Heart right ventricle (tissue), 16 donors: Measurements from ENCODE around the gene SP100. TPM values are rescaled to one million over a fixed set of nuclear protein-coding genes. Genes with fewer than 3 reads are reported as not detected.
"Not testable (repeated sequence)": the region's sequence is repeated elsewhere in the genome, so short reads cannot be mapped to it uniquely, and the experiment has no call there.

Experiments used
- ATAC-seq, 8 donors: fragments of 200-7000 bp; cut with Tn5 transposase; one replicate each; pipeline ENCODE4 v1.9.1; 2020; ENCODE audit warnings: mild to moderate bottlenecking in 8 of 8, moderate library complexity in 8 of 8, moderate number of reproducible peaks in 1 of 8
- DNase-seq, 2 donors: peaks; one replicate each; pipeline ENCODE4 v3.0.0-alpha.2; 2020
- H3K27ac ChIP-seq, 10 donors: fragments of 200-600 bp; sonication (generic) in 2 of 10; one replicate each; pipeline versions ENCODE4 v1.5.0 to v1.8.0; 2020 to 2022; ENCODE audit warnings: mild to moderate bottlenecking in 3 of 10
- H3K27me3 ChIP-seq, 7 donors: fragments of 200-600 bp; one replicate each; pipeline ENCODE4 v1.8.0; 2021 to 2022; ENCODE audit warnings: mild to moderate bottlenecking in 2 of 7
- H3K36me3 ChIP-seq, 9 donors: fragments of 200-600 bp; sonication (generic) in 1 of 9; one replicate each; pipeline versions ENCODE4 v1.5.0 to v1.8.0; 2020 to 2022; ENCODE audit warnings: mild to moderate bottlenecking in 2 of 9
- H3K4me1 ChIP-seq, 9 donors: fragments of 200-600 bp; sonication (generic) in 1 of 9; one replicate each; pipeline versions ENCODE4 v1.5.0 to v1.8.0; 2020 to 2022; ENCODE audit warnings: mild to moderate bottlenecking in 4 of 9
- H3K4me3 ChIP-seq, 10 donors: fragments of 200-600 bp; sonication (generic) in 2 of 10; one replicate each; pipeline versions ENCODE4 v1.5.0 to v1.8.0; 2020 to 2022; ENCODE audit warnings: mild to moderate bottlenecking in 7 of 10, moderate library complexity in 2 of 10
- H3K9me3 ChIP-seq, 11 donors: fragments of 200-600 bp in 10 of 11; sonication (generic) in 2 of 11; one replicate each; pipeline versions ENCODE4 v1.5.0 to v1.8.0; 2013 to 2022; ENCODE audit warnings: mild to moderate bottlenecking in 2 of 11, control low read depth in 1 of 11, moderate library complexity in 1 of 11
- CTCF ChIP-seq, 9 donors: fragments of 200-600 bp; sonication (generic) in 2 of 9; IDR thresholded peaks; one replicate each; pipeline versions ENCODE4 v1.5.0 to v1.8.0; 2021 to 2022; ENCODE audit warnings: antibody characterized with exemption in 9 of 9, mild to moderate bottlenecking in 5 of 9, moderate library complexity in 1 of 9
- WGBS, 2 donors: extraction: QIAGEN DNeasy Blood & Tissue Kit; methylation state at CpG; one replicate each; pipeline ENCODE4 v1.1.7; 2013; ENCODE audit warnings: inconsistent platforms in 1 of 2; 5-methylcytosine and 5-hydroxymethylcytosine counted together
- intact Hi-C, 10 donors: fragments of 100-400 bp; cut with DNase I; formaldehyde crosslinking; loops; one replicate each; pipeline versions ENCODE4 v1.11.1 to v1.14.2; 2022
- polyA plus RNA-seq, 2 donors: library from polyadenylated mRNA; stranded (reverse); fragments of 200-250 nt; gene quantifications; one replicate each; pipeline ENCODE4 v1.2.3, GENCODE V29; 2013
- total RNA-seq, 10 donors: library from RNA; stranded (reverse); fragmentation: NEBNext Ultra II Directional in 3 of 10; extraction: Animal tissue kit (Norgen Biotek cat#: 25700) in 3 of 10; gene quantifications; one replicate each; pipeline versions ENCODE4 v1.2.1 to v1.2.4, GENCODE V29; 2021 to 2023
- donor health status: Arrhythmogenic right ventricular cardiomyopathy.
- donor health status: ischemic (EF 13 %, LVEDD 7.1; RV severe dilation, severe dysfunction).
- donor health status: healthy with polysubstance abuse.
- donor health status: DM: no; HTN: yes; CAD: no.
- donor health status: DM: no; HTN: no; CAD: no.
- donor health status: ischemic (EF 25% LVEDD 6.9; RV normal size, moderate dysfunction).
- donor health status: ischemic (EF 25% LVEDD 5.7; RV mildly dilated, moderate dysfunction).
- donor health status: healthy.
- donor health status: DM: yes; HTN: yes; CAD: no.
- donor health status: Ischemic cardiomyopathy.
- donor health status: ischemic (EF 35%, LVEDD 5.7; RV mildly dilated, moderate dysfunction).
- donor health status: nonischemic (EF 11% LVEDD 7.7; RV severe dilation, severe dysfunction).
- donor health status: DM: yes; HTN: yes; CAD: no.
- donor health status: PGD.
- donor health status: ischemic (EF 29% LVEDD 5.4; RV normal size, mild dysfunction).
- donor health status: nonischemic (EF 23%, LVEDD 6.1; RV moderate dilation, normal function).

SP100 gene
- total and polyA plus RNA-seq, 12 donors, result 20.3 to 123 (median 57.7) TPM

DNA sequence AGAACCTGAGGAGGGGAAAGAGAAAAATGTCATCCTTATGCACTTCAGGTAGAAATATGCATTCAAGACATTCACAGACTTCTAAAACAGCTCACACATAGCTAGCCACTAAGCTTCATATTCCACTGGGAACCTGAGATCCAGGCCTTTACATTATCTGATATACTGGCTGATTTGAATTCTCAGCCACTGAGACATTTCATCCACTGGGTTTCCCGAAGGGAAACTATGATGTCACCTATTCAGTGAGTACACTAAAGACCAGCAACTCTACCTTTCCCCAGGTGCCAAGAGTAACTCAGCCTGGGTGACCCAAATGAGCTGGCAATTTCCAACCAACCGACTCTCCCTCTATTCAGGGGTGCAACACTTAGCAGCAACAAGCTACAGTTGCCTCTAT lies 21.7 kb upstream of the SP100 start:
- Histone ChIP-seq H3K4me3 (no peak overlapping the region), H3K36me3 (peaks cover 0 to 92% (median 26%) of the 10 kb centered on the region in 9 donors), H3K27ac (no peak overlapping the region), H3K9me3 (peaks cover 0 to 13% (median 0%) of the 10 kb centered on the region in 11 donors), H3K4me1 (peaks cover 0 to 4% (median 0%) of the 10 kb centered on the region in 9 donors), H3K27me3 (no peaks in the 10 kb centered on the region)
- ATAC-seq (no peak), DNase-seq (no peak)
- TF ChIP-seq CTCF (IDR thresholded peaks at IDR 0.05), result no peak
- WGBS, 2 donors, result 77 to 89% methylated on average over 2 of the region's 2 CpGs
- intact Hi-C loops, result no loop called here

GRCh38 chr2:230398698-230399097 lies 17.3 kb upstream of the SP100 start:
- WGBS, 2 donors, result 55 to 70% methylated on average over 6 of the region's 6 CpGs
- H3K27me3 ChIP-seq, H3K4me1 ChIP-seq, intact Hi-C loops, DNase-seq, H3K4me3 ChIP-seq: not testable (repeated sequence)
- Histone ChIP-seq H3K9me3 (peaks cover 0 to 13% (median 0%) of the 10 kb centered on the region in 11 donors), H3K36me3 (peaks cover 0 to 79% (median 12%) of the 10 kb centered on the region in 9 donors), H3K27ac (peak overlapping the region in 4 of 10 donors; percentile 26 to 75 (median 44))
- ATAC-seq, result peak; percentile 75 to 95 (median 90)
- peak in 1 of 9 donors; percentile 11 for TF ChIP-seq CTCF (IDR thresholded peaks at IDR 0.05)

GRCh38 chr2:230400041-230400440 lies 16.0 kb upstream of the SP100 start:
- H3K36me3 ChIP-seq, result peaks cover 0 to 71% (median 6%) of the 10 kb centered on the region in 9 donors
- DNase-seq, result no peak
- H3K27me3 ChIP-seq, result no peaks in the 10 kb centered on the region
- intact Hi-C loops, result no loop called here
- WGBS, 2 donors, result 88 to 93% methylated on average over 7 of the region's 7 CpGs
- ATAC-seq, result no peak
- no peak overlapping the region for H3K27ac ChIP-seq
- TF ChIP-seq CTCF (IDR thresholded peaks at IDR 0.05), result no peak
- H3K9me3 ChIP-seq, result peaks cover 0 to 13% (median 0%) of the 10 kb centered on the region in 11 donors
- H3K4me3 ChIP-seq, result no peak overlapping the region
- H3K4me1 ChIP-seq, result peaks cover 0 to 6% (median 0%) of the 10 kb centered on the region in 9 donors

DNA sequence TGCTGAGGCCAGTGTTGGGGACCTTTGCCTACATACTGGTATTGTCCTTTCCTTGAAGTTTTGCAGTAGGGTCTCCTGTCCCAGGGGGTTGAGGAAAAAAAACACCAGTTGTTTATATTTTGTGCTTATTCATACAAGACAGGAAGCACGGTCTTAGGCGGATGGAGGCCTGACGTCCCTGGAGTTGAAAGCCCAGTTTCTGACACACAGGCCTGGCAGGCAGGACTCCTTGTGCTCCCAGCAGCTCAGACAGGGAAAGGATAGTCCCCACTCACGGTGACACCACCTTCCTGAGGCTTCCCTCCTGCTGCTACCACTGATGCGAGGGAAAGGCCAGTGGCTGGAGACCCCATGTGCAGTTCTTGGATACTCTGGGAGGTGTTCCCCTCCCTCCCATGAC lies 15.5 kb upstream of the SP100 start:
- H3K4me1 ChIP-seq, result peaks cover 0 to 6% (median 0%) of the 10 kb centered on the region in 9 donors
- intact Hi-C loops, result no loop called here
- H3K36me3 ChIP-seq, result peaks cover 0 to 68% (median 5%) of the 10 kb centered on the region in 9 donors
- no peak for DNase-seq
- no peak overlapping the region for H3K27ac ChIP-seq
- WGBS, 2 donors, result 66 to 70% methylated on average over 5 of the region's 5 CpGs
- H3K4me3 ChIP-seq, result no peak overlapping the region
- no peak for ATAC-seq
- H3K9me3 ChIP-seq, result peaks cover 0 to 11% (median 0%) of the 10 kb centered on the region in 11 donors
- TF ChIP-seq CTCF (IDR thresholded peaks at IDR 0.05), result no peak
- no peaks in the 10 kb centered on the region for H3K27me3 ChIP-seq

- H3K27ac ChIP-seq, intact Hi-C loops, H3K4me3 ChIP-seq, H3K27me3 ChIP-seq, ATAC-seq, H3K9me3 ChIP-seq, DNase-seq, H3K4me1 ChIP-seq: not testable (repeated sequence)
- H3K36me3 ChIP-seq, result peaks cover 0 to 68% (median 0%) of the 10 kb centered on the region in 9 donors
- WGBS, 2 donors, result 96 to 98% methylated on average over 2 of the region's 6 CpGs
Measured at GRCh38 chr2:230401026-230401425, 15.0 kb upstream of the SP100 start.
